T-cell (primary cell): ENCODE measurements around the gene ZNF777. TPM values are rescaled to one million over a fixed set of nuclear protein-coding genes. Genes with fewer than 3 reads are reported as not detected.

Source experiments
- ATAC-seq, 4 experiments: fragments of 200-7000 bp in 3 of 4; fragments of 150-1000 bp in 1 of 4; cut with Tn5 transposase; replicated peaks in 1 of 4; 1 replicate in 3 of 4; 2 replicates in 1 of 4; pipeline ENCODE4 v1.10.0; 2021; ENCODE audit warnings: moderate library complexity in 3 of 4, mild to moderate bottlenecking in 2 of 4, moderate number of reproducible peaks in 1 of 4
- CTCF ChIA-PET, 2 donors: fragments of 300-600 bp; sonication (Branson Sonifier 250); formaldehyde crosslinking; loops; one replicate each; lab custom pipeline; 2022; ENCODE audit warnings: antibody characterized with exemption in 2 of 2; lab: Charles Lee
- POLR2A ChIA-PET, 2 donors: fragments of 300-600 bp; sonication (Branson Sonifier 250); formaldehyde crosslinking; loops; one replicate each; lab custom pipeline; 2022; ENCODE audit warnings: antibody characterized with exemption in 2 of 2; lab: Charles Lee
- DNase-seq, 35 experiments: peaks; one replicate each; pipeline versions ENCODE4 v3.0.0 to v3.0.0-alpha.2; 2013 to 2023
- H3K27ac ChIP-seq: one replicate; pipeline ENCODE4 v1.5.1; 2013; ENCODE audit warnings: low read length
- H3K27me3 ChIP-seq, 2 experiments: replicated peaks in 1 of 2; 1 replicate in 1 of 2; 2 replicates in 1 of 2; pipeline versions ENCODE4 v1.6.1 to v1.7.0; 2013; ENCODE audit warnings: low read length in 1 of 2, mixed read lengths in 1 of 2; ENCODE audit not compliant: control insufficient read depth in 2 of 2, insufficient read depth in 2 of 2; ENCODE audit errors: extremely low read depth in 1 of 2
- H3K36me3 ChIP-seq, 2 donors: 1 replicate in 1 of 2; 2 replicates in 1 of 2; pipeline versions ENCODE4 v1.6.1 to v1.7.0; 2013; ENCODE audit warnings: low read length in 1 of 2; ENCODE audit not compliant: control insufficient read depth in 2 of 2, insufficient read depth in 1 of 2; ENCODE audit errors: extremely low read depth in 1 of 2
- H3K4me1 ChIP-seq, 2 experiments: 1 replicate in 1 of 2; 2 replicates in 1 of 2; pipeline versions ENCODE4 v1.6.1 to v1.7.0; 2013; ENCODE audit warnings: low read length in 2 of 2, mixed read lengths in 1 of 2; ENCODE audit not compliant: insufficient read depth in 2 of 2, control insufficient read depth in 1 of 2; ENCODE audit errors: extremely low read depth in 1 of 2
- H3K4me3 ChIP-seq, 2 donors: 1 replicate in 1 of 2; 2 replicates in 1 of 2; pipeline versions ENCODE4 v1.5.1 to v1.7.0; 2013; ENCODE audit warnings: mild to moderate bottlenecking in 2 of 2, low read length in 1 of 2, moderate library complexity in 1 of 2; ENCODE audit not compliant: control insufficient read depth in 1 of 2; ENCODE audit errors: extremely low read depth in 1 of 2
- H3K9me3 ChIP-seq: 2 replicates; pipeline ENCODE4 v1.7.0; 2013
- H3K27ac Mint-ChIP-seq, 2 donors: one replicate each; pipeline ENCODE4 v1.8.0; 2020 to 2021; ENCODE audit warnings: mild to moderate bottlenecking in 2 of 2, mixed read lengths in 2 of 2
- H3K27me3 Mint-ChIP-seq, 2 donors: one replicate each; pipeline ENCODE4 v1.8.0; 2021 to 2022; ENCODE audit warnings: mixed read lengths in 2 of 2
- H3K36me3 Mint-ChIP-seq: one replicate; pipeline ENCODE4 v1.8.0; 2021; ENCODE audit warnings: mixed read lengths
- H3K4me1 Mint-ChIP-seq, 3 donors: one replicate each; pipeline ENCODE4 v1.8.0; 2020 to 2022; ENCODE audit warnings: mixed read lengths in 3 of 3, mild to moderate bottlenecking in 1 of 3
- H3K4me3 Mint-ChIP-seq, 3 donors: one replicate each; pipeline ENCODE4 v1.8.0; 2020 to 2022; ENCODE audit warnings: mild to moderate bottlenecking in 3 of 3, mixed read lengths in 3 of 3, moderate library complexity in 3 of 3
- H3K9me3 Mint-ChIP-seq, 3 donors: one replicate each; pipeline ENCODE4 v1.8.0; 2020 to 2022; ENCODE audit warnings: mixed read lengths in 3 of 3
- WGBS: methylation state at CpG from one replicate; pipeline ENCODE4 v1.1.5; 2013; ENCODE audit warnings: missing lambda C conversion rate; ENCODE audit not compliant: insufficient coverage; 5-methylcytosine and 5-hydroxymethylcytosine counted together
- total RNA-seq, 35 experiments: library from RNA in 6 of 35; stranded (reverse) in 6 of 35; fragments of 120-200 nt in 1 of 35; gene quantifications; one replicate each; pipeline versions ENCODE4 v1.2.1 to v1.2.4 and lab custom pipeline; 2013 to 2026

The ZNF777 gene
- total RNA-seq: 10 to 100 TPM; 13.2 to 22.5 (median 19.8) TPM
- total RNA-seq (2013): 9.8 TPM
- total RNA-seq (lab: John Stamatoyannopoulos, UW): 13.9 to 26.5 (median 17.8) reads per million in 29 experiments

DNA sequence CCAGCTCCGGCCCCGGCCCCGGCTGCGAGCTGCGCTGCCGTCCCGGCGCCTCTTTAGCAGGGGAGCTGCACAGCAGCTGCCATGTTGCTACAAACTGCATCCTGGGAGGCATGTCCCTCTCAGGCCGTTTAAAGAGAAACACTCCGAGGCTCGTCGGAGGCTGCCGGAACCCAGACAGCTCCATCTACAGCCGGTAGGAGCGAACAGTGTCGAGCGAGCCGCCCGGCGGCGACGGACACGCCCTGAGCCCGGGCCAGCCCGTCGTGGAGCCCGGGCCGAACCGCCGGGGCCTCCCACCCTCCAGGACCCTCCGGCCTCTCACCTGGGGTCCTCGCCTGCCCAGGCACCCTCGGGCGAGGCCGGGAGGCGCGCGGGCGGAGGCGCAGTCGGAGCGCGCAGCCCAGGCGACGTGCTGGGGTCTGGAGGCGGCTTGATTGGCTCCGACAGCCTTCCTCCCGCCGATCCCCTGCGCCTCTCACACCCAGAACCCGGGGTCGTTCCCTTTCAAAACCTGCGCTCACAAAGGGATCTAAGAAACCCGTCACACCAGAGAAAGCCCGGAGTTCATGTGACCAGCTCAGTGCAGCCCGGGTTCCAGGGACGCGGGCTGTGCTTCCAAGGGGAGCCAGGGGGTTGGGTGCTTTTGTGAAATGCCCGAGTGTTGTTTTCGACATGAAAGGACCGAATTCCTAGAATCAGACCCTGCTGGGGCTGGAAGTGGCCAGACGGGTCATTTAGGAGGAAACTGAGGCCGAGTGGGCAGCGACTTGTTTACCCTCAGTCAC is at the start of gene ZNF777:
Gene ZNF777 (minus strand): TSS at position 570 of the 785 bp plus-strand sequence. CDS start 5,040 bp downstream, outside the sequence.
- Histone ChIP-seq H3K4me1 (peaks cover 6 to 24% of the 10 kb centered on the region in 2 experiments), H3K9me3 (no peaks in the 10 kb centered on the region), H3K27me3 (peaks cover 0 to 7% of the 10 kb centered on the region in 2 experiments), H3K27ac (peak within 1 kb of the TSS; percentile 42), H3K36me3 (peaks cover 5 to 8% of the 10 kb centered on the region in 2 donors), H3K4me3 (peak within 1 kb of the TSS; percentile 58 to 76)
- peak within 1 kb of the TSS; percentile 82 to 84 (median 83) for H3K4me3 Mint-ChIP-seq
- peaks cover 10% of the 10 kb centered on the region for H3K36me3 Mint-ChIP-seq
- POLR2A ChIA-PET: interaction anchor here (0.5 to 0.6 kb wide), 2 partner anchors 873 to 1177 kb away, joined by 3 read pairs; no protein-coding TSS in a partner anchor
- CTCF ChIA-PET: interaction anchor here (0.5 to 1.8 kb wide), 11 partner anchors 16 to 596 kb away, joined by 3 to 8 read pairs (median 4); partner anchors contain the start of genes ZNF398 (in 1 of the 2) and ZNF783 (in 1 of the 2)
- under 1% methylated on average over 63 of the region's 64 CpGs for WGBS
- no peaks in the 10 kb centered on the region for H3K9me3 Mint-ChIP-seq
- ATAC-seq (peak; percentile 98 to 99 (median 98)), DNase-seq (peak; percentile 64 to 88 (median 78))
- H3K27ac Mint-ChIP-seq: peak within 1 kb of the TSS; percentile 78 to 80
- H3K27me3 Mint-ChIP-seq: peaks cover 6 to 14% of the 10 kb centered on the region in 2 donors
- peaks cover 29 to 33% (median 31%) of the 10 kb centered on the region in 3 donors for H3K4me1 Mint-ChIP-seq

DNA sequence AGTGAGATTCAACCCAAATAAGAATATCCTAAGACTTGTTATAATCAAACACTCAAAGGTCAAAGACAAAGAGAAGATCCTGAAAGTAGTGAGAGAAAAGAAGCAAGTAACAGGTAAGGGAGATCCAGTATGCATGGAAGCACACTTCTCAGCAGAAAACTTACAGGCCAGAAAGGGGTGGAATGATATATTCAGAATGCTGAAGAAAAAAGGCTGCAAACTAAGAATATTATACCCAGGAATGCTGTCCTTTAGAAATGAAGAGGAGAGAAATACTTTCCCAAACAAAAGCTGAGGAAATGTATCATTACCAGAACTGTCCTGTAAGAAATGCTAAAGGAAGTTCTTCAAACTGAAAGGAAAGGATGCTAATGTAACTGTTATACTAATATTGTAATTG is 49.4 kb upstream of the ZNF777 start:
- H3K4me1 ChIP-seq: no peaks in the 10 kb centered on the region
- Mint-ChIP-seq H3K4me1 (no peaks in the 10 kb centered on the region), H3K27me3 (peaks cover 0 to 5% of the 10 kb centered on the region in 2 donors), H3K27ac (no peak overlapping the region), H3K9me3 (peaks cover 30 to 58% (median 34%) of the 10 kb centered on the region in 3 donors), H3K36me3 (peaks cover 14% of the 10 kb centered on the region), H3K4me3 (no peak overlapping the region)
- H3K36me3 ChIP-seq: no peaks in the 10 kb centered on the region
- peaks cover 5% of the 10 kb centered on the region for H3K9me3 ChIP-seq
- no peak overlapping the region for H3K4me3 ChIP-seq
- no peaks in the 10 kb centered on the region for H3K27me3 ChIP-seq
- no peak for ATAC-seq
- no peak overlapping the region for H3K27ac ChIP-seq
- CTCF ChIA-PET: no interaction called here
- DNase-seq: no peak
- POLR2A ChIA-PET: no interaction called here

DNA sequence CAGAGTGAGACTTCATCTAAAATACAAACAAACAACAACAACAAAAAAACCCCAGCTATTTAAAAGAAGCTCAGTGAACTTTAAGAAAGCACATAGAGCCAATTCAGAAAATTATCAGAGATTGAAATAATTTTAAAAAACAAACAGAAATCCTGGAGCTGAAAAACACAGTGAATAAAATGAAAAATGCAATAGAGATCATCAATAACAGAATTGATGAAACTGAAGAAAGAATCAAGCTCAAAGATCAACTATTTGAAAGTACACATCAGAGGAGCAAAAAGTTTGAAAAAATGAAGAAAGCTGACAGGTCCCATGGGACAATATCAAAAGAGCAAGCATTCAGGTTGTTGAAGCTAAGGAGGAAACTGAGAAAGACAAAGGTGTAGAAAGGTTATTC is 48.9 kb upstream of the ZNF777 start:
- no peak overlapping the region for H3K27ac ChIP-seq
- no peak overlapping the region for H3K4me3 Mint-ChIP-seq
- peaks cover 0 to 2% of the 10 kb centered on the region in 2 donors for H3K27me3 Mint-ChIP-seq
- no peaks in the 10 kb centered on the region for H3K4me1 Mint-ChIP-seq
- no peak overlapping the region for H3K27ac Mint-ChIP-seq
- peaks cover 5% of the 10 kb centered on the region for H3K9me3 ChIP-seq
- peaks cover 16% of the 10 kb centered on the region for H3K36me3 Mint-ChIP-seq
- DNase-seq: no peak
- ChIA-PET CTCF (no interaction called here), POLR2A (no interaction called here)
- H3K27me3 ChIP-seq: no peaks in the 10 kb centered on the region
- no peak overlapping the region for H3K4me3 ChIP-seq
- H3K4me1 ChIP-seq: no peaks in the 10 kb centered on the region
- no peaks in the 10 kb centered on the region for H3K36me3 ChIP-seq
- ATAC-seq: no peak
- H3K9me3 Mint-ChIP-seq: peaks cover 31 to 60% (median 34%) of the 10 kb centered on the region in 3 donors

DNA sequence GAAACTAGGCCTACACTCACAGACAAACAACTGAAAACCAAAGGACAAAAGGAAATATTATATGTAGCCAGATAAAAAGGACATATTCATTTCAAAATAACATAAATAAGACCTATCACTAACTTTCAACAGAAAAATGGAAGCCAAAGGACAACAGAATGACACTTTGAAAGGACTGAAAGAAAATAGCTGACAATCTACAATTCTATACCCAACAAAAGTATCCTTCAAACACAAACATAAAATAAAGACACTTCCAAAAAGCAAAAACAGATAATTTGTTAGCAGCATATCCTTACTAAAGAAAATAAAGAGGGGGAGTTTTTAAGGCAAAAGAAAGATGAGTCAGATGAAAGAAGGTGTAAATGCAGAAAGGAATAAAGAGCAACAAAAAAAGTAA is 44.7 kb upstream of the ZNF777 start:
- peaks cover 0 to 1% (median 0%) of the 10 kb centered on the region in 3 donors for H3K4me1 Mint-ChIP-seq
- H3K27ac ChIP-seq: no peak overlapping the region

DNA sequence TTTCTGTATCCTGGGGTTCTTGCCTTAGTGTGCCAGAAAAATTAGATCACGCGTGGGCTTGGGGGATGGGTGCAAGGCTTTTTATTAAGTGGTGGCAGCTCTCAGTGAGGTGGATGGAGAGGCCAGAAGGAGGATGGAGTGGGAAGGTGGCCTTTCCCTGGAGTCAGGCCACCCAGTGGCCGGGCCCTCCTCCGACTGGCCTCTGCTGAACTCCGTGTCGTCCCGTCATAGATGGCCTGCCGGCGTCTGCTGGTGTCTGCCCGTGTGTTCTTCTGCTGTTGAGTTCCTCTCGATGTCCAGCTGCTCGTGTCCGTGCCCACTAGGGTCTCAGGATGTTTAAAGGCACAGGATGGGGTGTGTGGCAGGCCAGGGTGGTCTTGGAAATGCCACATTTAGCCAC is 40.8 kb upstream of the ZNF777 start:
- Mint-ChIP-seq H3K4me1 (peaks cover 10 to 11% (median 11%) of the 10 kb centered on the region in 3 donors), H3K27me3 (peaks cover 2 to 5% of the 10 kb centered on the region in 2 donors), H3K27ac (no peak overlapping the region), H3K4me3 (no peak overlapping the region), H3K36me3 (peaks cover 12% of the 10 kb centered on the region), H3K9me3 (peaks cover 4 to 13% (median 4%) of the 10 kb centered on the region in 3 donors)
- H3K4me1 ChIP-seq: peaks cover 0 to 13% of the 10 kb centered on the region in 2 experiments
- ATAC-seq: no peak
- WGBS: 91% methylated on average over 9 of the region's 13 CpGs
- H3K27me3 ChIP-seq: peaks cover 0 to 7% of the 10 kb centered on the region in 2 experiments
- no peaks in the 10 kb centered on the region for H3K36me3 ChIP-seq
- POLR2A ChIA-PET: no interaction called here
- H3K27ac ChIP-seq: no peak overlapping the region
- H3K4me3 ChIP-seq: no peak overlapping the region
- H3K9me3 ChIP-seq: peaks cover 3% of the 10 kb centered on the region
- CTCF ChIA-PET: no interaction called here
- DNase-seq: no peak

More for the DNA sequence above, 44.7 kb upstream of the ZNF777 start:
- H3K36me3 Mint-ChIP-seq: peaks cover 15% of the 10 kb centered on the region
- no peak for DNase-seq
- H3K9me3 Mint-ChIP-seq: peaks cover 10 to 24% (median 13%) of the 10 kb centered on the region in 3 donors
- Histone ChIP-seq H3K4me3 (no peak overlapping the region), H3K36me3 (no peaks in the 10 kb centered on the region), H3K27me3 (peaks cover 0 to 7% of the 10 kb centered on the region in 2 experiments), H3K9me3 (peaks cover 5% of the 10 kb centered on the region), H3K4me1 (peaks cover 0 to 3% of the 10 kb centered on the region in 2 experiments)
- POLR2A ChIA-PET: no interaction called here
- ATAC-seq: no peak
- no peak overlapping the region for H3K4me3 Mint-ChIP-seq
- CTCF ChIA-PET: no interaction called here
- H3K27ac Mint-ChIP-seq: no peak overlapping the region
- H3K27me3 Mint-ChIP-seq: peaks cover 2 to 5% of the 10 kb centered on the region in 2 donors

DNA sequence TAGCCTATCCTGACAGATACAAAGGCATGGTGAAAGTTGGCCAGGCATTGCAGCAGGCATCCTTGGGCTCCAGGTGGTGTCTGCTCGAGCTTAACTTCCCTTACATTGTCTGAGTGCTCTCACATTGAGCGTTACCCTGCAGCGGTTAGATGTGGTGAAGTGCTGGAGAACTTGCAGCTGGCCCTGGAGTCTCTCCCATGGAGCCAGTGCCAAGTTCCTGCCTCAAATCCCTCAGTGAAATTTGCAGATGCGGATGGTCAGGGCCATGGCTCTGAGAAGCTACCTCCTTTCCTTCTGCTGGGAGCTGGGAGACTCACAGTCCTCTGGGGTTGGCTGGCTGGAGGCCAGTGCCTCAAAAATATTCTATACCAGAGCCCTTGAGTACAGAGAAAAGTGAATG is 40.0 kb upstream of the ZNF777 start:
- Mint-ChIP-seq H3K4me3 (no peak overlapping the region), H3K4me1 (peaks cover 18 to 19% (median 18%) of the 10 kb centered on the region in 3 donors), H3K27ac (no peak overlapping the region), H3K9me3 (peaks cover 4 to 10% (median 4%) of the 10 kb centered on the region in 3 donors), H3K27me3 (peaks cover 2 to 5% of the 10 kb centered on the region in 2 donors), H3K36me3 (peaks cover 12% of the 10 kb centered on the region)
- ChIA-PET POLR2A (no interaction called here), CTCF (interaction anchor here in 1 of 2 donors (0.6 kb wide), 1 partner anchor 183 kb away, joined by 7 read pairs; no protein-coding TSS in a partner anchor)
- H3K4me1 ChIP-seq: peaks cover 0 to 20% of the 10 kb centered on the region in 2 experiments
- H3K27me3 ChIP-seq: peaks cover 0 to 7% of the 10 kb centered on the region in 2 experiments
- DNase-seq (no peak), ATAC-seq (no peak)
- H3K27ac ChIP-seq: no peak overlapping the region
- WGBS: 89% methylated on average over 3 of the region's 4 CpGs
- peaks cover 3% of the 10 kb centered on the region for H3K9me3 ChIP-seq
- H3K36me3 ChIP-seq: no peaks in the 10 kb centered on the region
- H3K4me3 ChIP-seq: no peak overlapping the region
